ACC112 (cell line): ENCODE data around the gene HSH2D.

Source experiments
- H2AFZ ChIP-seq: fragments of 200-600 bp; sonication (generic); one replicate; pipeline ENCODE4 v1.6.0; 2017; ENCODE audit warnings: antibody characterized with exemption, low read length; ENCODE audit not compliant: unreplicated experiment
- H3K27ac ChIP-seq: fragments of 200-600 bp; sonication (generic); 2 replicates; pipeline ENCODE4 v1.5.1; 2014; ENCODE audit warnings: low read depth, mild to moderate bottlenecking, antibody characterized with exemption, low read length, moderate library complexity
- H3K27me3 ChIP-seq: fragments of 200-600 bp; sonication (generic); 2 replicates; pipeline ENCODE4 v1.6.1; 2014; ENCODE audit warnings: mild to moderate bottlenecking, antibody characterized with exemption, low read length, moderate library complexity, mixed read lengths; ENCODE audit not compliant: insufficient read depth
- H3K36me3 ChIP-seq: fragments of 200-600 bp; sonication (generic); 2 replicates; pipeline ENCODE4 v1.6.1; 2016; ENCODE audit warnings: mild to moderate bottlenecking, antibody characterized with exemption, low read length, moderate library complexity, mixed read lengths; ENCODE audit not compliant: insufficient read depth
- H3K4me1 ChIP-seq: fragments of 200-600 bp; sonication (generic); one replicate; pipeline ENCODE4 v1.6.1; 2016; ENCODE audit warnings: low read length, mixed read lengths; ENCODE audit not compliant: insufficient read depth, unreplicated experiment, control insufficient read depth
- H3K4me3 ChIP-seq: fragments of 200-600 bp; sonication (generic); 2 replicates; pipeline ENCODE4 v1.5.1; 2014; ENCODE audit warnings: mild to moderate bottlenecking, low read depth, low read length
- H3K79me2 ChIP-seq: fragments of 200-600 bp; sonication (generic); one replicate; pipeline ENCODE4 v1.6.0; 2016; ENCODE audit warnings: low read length; ENCODE audit not compliant: control insufficient read depth, unreplicated experiment, insufficient read depth

The HSH2D gene

DNA sequence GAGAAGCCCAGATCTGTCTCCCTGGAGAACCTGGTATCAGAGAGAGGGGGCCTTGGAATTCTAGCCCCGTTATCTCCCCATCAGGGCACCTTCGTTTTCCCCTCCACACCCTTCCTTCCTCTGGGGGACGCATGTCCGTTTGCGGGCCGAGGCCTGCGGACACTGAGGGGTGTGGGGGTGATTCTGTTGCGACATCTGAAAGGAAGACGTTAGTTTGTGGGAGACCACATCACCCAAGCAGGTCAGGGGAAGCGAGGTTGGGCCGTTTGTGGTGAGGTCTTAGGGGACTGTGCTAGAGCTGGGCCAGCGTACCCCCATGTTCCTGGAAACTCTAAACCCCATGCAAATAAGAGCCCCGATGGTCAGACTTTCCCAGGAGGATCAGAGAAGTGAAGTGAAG lies 3.7 kb upstream of the HSH2D start:
- no peak overlapping the region for H3K27ac ChIP-seq
- no peak overlapping the region for H2AFZ ChIP-seq
- H3K4me3 ChIP-seq = no peak overlapping the region
- no peaks in the 10 kb centered on the region for H3K79me2 ChIP-seq
- H3K4me1 ChIP-seq = no peaks in the 10 kb centered on the region
- H3K27me3 ChIP-seq = no peaks in the 10 kb centered on the region
- no peaks in the 10 kb centered on the region for H3K36me3 ChIP-seq

GRCh38 chr19:16141043-16141442 lies 2.4 kb upstream of the HSH2D start:
- H3K27me3 ChIP-seq = no peaks in the 10 kb centered on the region
- H3K36me3 ChIP-seq = no peaks in the 10 kb centered on the region
- H2AFZ ChIP-seq = no peak overlapping the region
- H3K4me1 ChIP-seq = no peaks in the 10 kb centered on the region
- H3K79me2 ChIP-seq = no peaks in the 10 kb centered on the region
- H3K4me3 ChIP-seq = no peak overlapping the region
- H3K27ac ChIP-seq = no peak overlapping the region

GRCh38 chr19:16142032-16142580 lies 1.4 kb upstream of the HSH2D start:
- no peak overlapping the region for H3K27ac ChIP-seq
- no peaks in the 10 kb centered on the region for H3K27me3 ChIP-seq
- H3K36me3 ChIP-seq = no peaks in the 10 kb centered on the region
- H3K4me1 ChIP-seq = no peaks in the 10 kb centered on the region
- no peaks in the 10 kb centered on the region for H3K79me2 ChIP-seq
- no peak overlapping the region for H2AFZ ChIP-seq
- no peak overlapping the region for H3K4me3 ChIP-seq

DNA sequence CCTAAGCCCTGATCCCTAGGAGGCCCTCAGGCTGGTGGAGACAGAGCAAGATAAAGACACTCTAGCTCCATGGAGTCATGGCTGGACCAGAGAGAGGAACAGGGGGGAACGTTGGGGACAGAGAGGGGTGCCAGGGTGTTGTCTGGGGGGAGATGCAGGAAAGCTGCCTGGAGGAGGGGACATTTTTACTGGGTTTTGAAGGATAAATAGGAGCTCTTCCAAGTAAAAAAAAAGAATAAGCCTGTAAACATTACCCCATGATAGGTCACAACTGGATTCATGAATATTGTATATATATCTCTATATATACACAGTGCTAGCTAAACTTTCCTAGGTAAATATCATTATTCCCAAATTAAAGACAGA lies 714 bp downstream of the HSH2D start:
- no peak overlapping the region for H3K27ac ChIP-seq
- no peaks in the 10 kb centered on the region for H3K27me3 ChIP-seq
- H3K4me1 ChIP-seq = no peaks in the 10 kb centered on the region
- no peaks in the 10 kb centered on the region for H3K79me2 ChIP-seq
- H2AFZ ChIP-seq = no peak overlapping the region
- no peak overlapping the region for H3K4me3 ChIP-seq
- H3K36me3 ChIP-seq = no peaks in the 10 kb centered on the region

DNA sequence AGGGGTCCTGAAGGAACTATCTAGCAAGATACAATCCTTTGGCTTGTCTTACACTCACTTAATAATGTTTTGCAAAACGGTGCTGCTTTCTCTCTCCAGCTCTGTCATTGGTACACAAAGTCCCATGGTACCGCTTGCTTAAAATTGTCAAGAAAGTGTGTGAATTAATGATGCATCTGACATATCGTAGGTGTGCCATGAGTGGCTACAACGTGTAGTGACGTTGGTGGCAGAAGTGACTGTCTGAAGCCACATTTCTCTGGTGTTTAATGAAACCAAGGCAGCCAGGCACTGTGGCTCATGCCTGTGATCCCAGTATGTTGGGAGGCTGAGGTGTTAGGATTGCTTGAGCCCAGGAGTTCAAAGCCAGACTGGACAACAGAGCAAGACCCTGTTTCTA lies 2.6 kb downstream of the HSH2D start:
- H3K4me3 ChIP-seq = no peak overlapping the region
- no peaks in the 10 kb centered on the region for H3K27me3 ChIP-seq
- H3K4me1 ChIP-seq = no peaks in the 10 kb centered on the region
- no peaks in the 10 kb centered on the region for H3K36me3 ChIP-seq
- H2AFZ ChIP-seq = no peak overlapping the region
- H3K27ac ChIP-seq = no peak overlapping the region
- no peaks in the 10 kb centered on the region for H3K79me2 ChIP-seq

DNA sequence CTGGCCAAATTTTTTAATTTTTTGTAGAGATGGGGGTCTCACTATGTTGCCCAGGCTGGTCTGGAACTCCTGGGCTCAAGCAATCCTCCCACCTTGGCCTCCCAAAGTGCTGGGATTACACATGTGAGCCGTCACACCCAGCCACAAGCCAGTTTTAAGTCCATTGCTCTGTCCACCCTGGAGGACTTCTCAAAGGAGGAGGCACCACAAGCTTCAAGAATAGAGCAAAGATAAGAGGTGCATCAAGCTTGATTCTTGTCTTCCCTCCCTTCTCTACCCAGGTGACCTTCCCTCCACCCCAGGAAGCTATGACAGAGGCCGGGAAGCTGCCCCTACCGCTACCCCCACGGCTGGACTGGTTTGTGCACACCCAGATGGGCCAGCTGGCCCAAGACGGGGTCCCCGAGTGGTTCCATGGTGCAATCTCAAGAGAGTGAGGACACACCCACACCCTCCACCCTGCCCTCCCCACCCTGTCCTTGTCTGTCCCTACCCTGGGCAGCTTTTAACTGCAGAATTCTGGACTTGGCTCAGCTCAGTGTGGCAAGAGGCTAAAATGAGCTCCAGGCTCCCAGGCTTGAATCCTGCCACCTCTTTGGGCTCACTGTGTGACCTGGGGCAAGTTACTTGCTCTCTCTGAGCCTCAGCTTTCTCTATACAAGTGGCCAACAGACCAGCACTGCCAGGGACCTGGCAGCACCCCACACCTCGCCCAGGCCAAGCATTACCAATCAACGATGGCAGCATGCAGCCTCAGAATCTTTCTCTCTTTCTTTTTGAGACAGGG lies 5.2 kb downstream of the HSH2D start:
- Histone ChIP-seq H3K27me3 (no peaks in the 10 kb centered on the region), H2AFZ (no peak overlapping the region), H3K4me1 (no peaks in the 10 kb centered on the region), H3K4me3 (no peak overlapping the region), H3K79me2 (no peaks in the 10 kb centered on the region), H3K27ac (no peak overlapping the region), H3K36me3 (no peaks in the 10 kb centered on the region)

DNA sequence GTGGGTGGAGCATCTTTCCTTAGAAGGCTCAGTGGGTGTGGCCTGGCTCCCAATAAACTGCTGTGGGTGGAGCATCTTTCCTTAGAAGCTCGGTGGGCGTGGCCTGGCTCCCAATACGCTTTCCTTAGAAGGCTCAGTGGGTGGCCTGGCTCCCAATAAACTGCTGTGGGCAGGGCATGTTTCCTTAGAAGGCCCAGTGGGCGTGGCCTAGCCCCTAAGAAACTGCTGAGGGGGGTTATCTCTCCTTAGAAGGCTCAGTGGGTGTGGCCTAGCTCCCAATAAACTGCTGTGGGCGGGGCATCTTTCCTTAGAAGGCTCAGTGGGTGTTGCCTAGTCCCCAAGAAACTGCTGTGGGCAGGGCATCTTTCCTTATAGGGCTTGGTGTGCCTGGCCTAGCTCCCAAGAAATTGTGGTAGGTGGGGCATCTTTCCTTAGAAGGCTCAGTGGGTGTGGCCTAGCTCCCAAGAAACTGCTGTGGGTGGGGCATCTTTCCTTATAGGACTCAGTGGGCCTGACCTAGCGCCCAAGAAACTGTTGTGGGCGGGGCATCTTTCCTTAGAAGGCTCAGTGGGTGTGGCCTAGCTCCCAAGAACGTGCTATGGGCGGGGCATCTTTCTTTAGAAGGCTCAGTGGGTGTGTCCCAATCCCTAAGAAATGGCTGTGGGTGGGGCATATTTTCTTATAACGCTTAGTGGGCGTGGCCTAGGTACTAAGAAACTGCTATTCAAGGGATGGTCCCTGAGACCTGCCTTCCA lies 10.3 kb downstream of the HSH2D start:
- H3K79me2 ChIP-seq = no peaks in the 10 kb centered on the region

DNA sequence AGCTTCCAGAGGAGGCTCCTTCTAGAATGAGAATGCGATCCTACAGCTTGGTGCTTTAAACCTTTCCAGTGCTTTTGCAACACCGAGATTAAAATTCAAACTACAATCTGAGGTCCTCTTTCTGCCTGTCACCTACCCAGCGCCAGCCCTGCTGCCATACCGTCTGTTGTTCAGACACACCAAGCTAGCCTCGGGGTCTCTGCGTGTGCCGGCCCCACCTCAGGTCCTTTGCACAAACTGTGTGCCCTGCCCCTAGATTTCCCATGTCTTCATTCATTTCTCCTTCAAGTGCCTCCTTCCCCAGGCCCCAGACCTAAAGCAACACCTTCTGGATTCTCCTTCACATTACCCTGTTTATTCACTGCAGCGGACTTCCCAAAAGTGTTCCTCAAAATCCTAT lies 11.1 kb downstream of the HSH2D start:
- H3K4me3 ChIP-seq = no peak overlapping the region
- no peaks in the 10 kb centered on the region for H3K79me2 ChIP-seq
- H2AFZ ChIP-seq = no peak overlapping the region
- no peak overlapping the region for H3K27ac ChIP-seq
- H3K27me3 ChIP-seq = no peaks in the 10 kb centered on the region
- no peaks in the 10 kb centered on the region for H3K4me1 ChIP-seq
- H3K36me3 ChIP-seq = no peaks in the 10 kb centered on the region

More for the DNA sequence above, 10.3 kb downstream of the HSH2D start:
- no peaks in the 10 kb centered on the region for H3K4me1 ChIP-seq
- no peaks in the 10 kb centered on the region for H3K36me3 ChIP-seq
- H3K27ac ChIP-seq = no peak overlapping the region
- H2AFZ ChIP-seq = no peak overlapping the region
- no peaks in the 10 kb centered on the region for H3K27me3 ChIP-seq
- H3K4me3 ChIP-seq = no peak overlapping the region

DNA sequence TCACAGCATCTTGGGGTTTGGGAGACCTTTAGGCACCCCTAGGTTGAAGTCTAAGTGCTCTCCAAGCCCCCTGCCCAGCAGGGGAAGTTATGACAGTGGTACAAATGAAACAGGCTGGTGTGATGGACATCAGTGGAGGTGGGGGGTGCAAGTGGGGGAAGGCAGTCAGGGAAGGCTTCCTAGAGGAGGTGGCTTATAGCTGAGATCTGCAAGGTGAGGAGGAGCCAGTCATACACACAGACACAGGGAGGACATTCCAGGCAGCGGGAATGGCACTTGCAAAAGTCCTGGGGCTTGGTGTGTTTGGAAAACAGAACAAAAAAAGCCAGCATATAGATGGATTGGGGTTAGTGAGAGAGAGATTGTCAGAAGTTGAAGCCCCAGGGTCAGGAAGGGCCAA lies 11.6 kb downstream of the HSH2D start:
- Histone ChIP-seq H3K27me3 (no peaks in the 10 kb centered on the region), H2AFZ (no peak overlapping the region), H3K27ac (no peak overlapping the region), H3K79me2 (no peaks in the 10 kb centered on the region), H3K4me3 (no peak overlapping the region), H3K36me3 (no peaks in the 10 kb centered on the region), H3K4me1 (no peaks in the 10 kb centered on the region)

DNA sequence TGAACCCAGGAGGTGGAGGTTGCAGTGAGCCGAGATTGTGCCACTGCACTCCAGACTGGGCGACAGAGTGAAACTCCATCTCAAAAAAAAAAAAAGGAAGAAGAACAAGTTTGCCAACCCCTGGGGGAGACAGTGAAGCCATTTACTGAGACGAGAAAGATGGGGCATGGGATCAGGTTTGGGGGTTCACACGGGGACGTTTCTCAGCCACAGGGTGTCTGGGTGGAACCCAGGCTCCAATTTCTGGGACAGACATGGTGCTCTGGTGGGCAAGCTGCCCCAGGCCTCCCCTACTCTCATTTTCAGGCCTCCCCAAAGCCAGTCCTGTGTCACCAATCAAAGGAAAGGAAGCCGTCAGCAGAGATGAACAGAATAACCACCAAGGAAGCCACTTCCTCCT lies 13.4 kb downstream of the HSH2D start:
- no peaks in the 10 kb centered on the region for H3K27me3 ChIP-seq
- H3K79me2 ChIP-seq = no peaks in the 10 kb centered on the region
- no peaks in the 10 kb centered on the region for H3K36me3 ChIP-seq
- H3K4me3 ChIP-seq = no peak overlapping the region
- H3K4me1 ChIP-seq = peaks cover 10% of the 10 kb centered on the region
- no peak overlapping the region for H2AFZ ChIP-seq
- H3K27ac ChIP-seq = no peak overlapping the region

DNA sequence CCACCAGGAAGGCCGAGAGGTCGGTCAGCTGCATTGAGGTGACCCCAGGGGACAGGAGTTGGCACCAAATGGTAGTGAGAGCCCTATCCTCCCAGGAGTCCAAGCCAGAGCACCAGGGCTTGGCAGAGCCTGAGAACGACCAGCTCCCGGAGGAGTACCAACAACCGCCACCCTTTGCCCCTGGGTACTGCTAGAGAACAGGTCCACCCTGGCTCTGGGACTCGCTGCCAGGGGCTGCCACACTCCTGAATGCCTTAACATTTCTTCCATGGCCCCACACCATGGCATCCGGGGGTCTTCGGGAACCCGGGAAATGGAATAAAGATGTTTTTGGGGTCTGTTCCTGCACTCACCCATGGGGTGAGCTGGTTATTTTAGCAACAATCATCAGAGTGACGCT lies 14.1 kb downstream of the HSH2D start:
- no peak overlapping the region for H2AFZ ChIP-seq
- H3K27ac ChIP-seq = no peak overlapping the region
- no peak overlapping the region for H3K4me3 ChIP-seq
- H3K4me1 ChIP-seq = peaks cover 10% of the 10 kb centered on the region
- no peaks in the 10 kb centered on the region for H3K27me3 ChIP-seq
- no peaks in the 10 kb centered on the region for H3K36me3 ChIP-seq
- no peaks in the 10 kb centered on the region for H3K79me2 ChIP-seq
